ENCODE results near the gene PSMB11.

PSMB11 gene

DNA sequence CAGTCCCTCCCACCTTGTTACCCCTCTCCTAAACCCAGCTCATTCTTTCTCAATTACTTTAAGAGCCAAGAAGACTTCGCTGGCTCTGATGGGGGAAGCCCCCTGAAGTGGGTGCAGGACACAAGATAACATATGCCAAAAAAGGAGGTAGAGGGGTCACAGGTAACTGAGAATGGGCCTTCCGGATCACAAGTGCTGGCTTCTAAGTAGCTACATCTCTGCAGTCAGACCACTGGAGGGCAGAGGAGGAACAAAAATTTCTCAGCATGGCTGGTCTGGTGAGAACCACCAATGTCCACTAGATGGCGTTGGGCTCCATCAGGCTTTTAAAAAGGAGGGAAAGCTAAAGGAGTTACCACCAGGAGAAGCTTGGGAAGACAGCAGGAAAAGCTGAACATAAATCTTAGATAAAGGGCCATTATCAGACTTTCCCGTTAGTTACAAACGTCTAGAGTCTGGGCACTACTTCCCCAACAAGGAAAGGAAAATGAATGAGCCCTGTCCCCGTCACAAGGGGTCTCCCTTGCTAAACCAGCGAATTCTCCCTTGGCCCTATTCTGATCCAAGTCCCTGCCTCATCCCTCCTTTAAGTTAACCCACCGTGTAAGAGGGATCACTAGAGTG, 26.9 kb downstream of the PSMB11 start:
- FAIRE-seq: peak; percentile 77
- DNase-seq (ENCODE audit: insufficient read length): peak; percentile 77
- TF ChIP-seq TAF1 (IDR thresholded peaks at IDR 0.05; ENCODE audit: borderline replicate concordance, low read depth, low read length) (no peak), POLR2AphosphoS5 (IDR thresholded peaks at IDR 0.05; ENCODE audit: low read depth, low read length) (no peak), POLR2A (IDR thresholded peaks at IDR 0.05; ENCODE audit: low read depth, low read length) (no peak)

DNA sequence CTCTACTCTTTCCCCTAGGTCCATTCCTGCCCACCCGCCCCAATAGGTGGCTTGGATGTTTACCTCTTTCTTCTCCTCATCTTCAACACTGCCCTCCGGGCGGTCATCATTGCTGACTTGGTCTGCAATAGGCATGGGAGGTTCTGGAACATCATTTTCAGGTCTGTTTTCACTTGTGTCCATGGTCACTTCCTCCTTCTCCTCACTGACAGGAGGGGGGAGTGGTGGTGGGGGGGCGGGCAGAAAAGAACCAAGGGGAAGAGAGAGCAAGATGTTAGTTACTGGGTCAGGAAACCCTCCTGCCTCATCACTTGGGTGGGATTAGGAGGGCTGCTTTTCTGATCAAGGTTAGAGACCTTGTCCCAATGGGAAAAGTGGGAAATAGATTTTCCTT, 27.4 kb downstream of the PSMB11 start:
- no peak for TF ChIP-seq POLR2AphosphoS5 (IDR thresholded peaks at IDR 0.05; ENCODE audit: low read depth, low read length)
- no peak for TF ChIP-seq TAF1 (IDR thresholded peaks at IDR 0.05; ENCODE audit: borderline replicate concordance, low read depth, low read length)
- TF ChIP-seq POLR2A (IDR thresholded peaks at IDR 0.05; ENCODE audit: low read depth, low read length): no peak
- no peak for FAIRE-seq

DNA sequence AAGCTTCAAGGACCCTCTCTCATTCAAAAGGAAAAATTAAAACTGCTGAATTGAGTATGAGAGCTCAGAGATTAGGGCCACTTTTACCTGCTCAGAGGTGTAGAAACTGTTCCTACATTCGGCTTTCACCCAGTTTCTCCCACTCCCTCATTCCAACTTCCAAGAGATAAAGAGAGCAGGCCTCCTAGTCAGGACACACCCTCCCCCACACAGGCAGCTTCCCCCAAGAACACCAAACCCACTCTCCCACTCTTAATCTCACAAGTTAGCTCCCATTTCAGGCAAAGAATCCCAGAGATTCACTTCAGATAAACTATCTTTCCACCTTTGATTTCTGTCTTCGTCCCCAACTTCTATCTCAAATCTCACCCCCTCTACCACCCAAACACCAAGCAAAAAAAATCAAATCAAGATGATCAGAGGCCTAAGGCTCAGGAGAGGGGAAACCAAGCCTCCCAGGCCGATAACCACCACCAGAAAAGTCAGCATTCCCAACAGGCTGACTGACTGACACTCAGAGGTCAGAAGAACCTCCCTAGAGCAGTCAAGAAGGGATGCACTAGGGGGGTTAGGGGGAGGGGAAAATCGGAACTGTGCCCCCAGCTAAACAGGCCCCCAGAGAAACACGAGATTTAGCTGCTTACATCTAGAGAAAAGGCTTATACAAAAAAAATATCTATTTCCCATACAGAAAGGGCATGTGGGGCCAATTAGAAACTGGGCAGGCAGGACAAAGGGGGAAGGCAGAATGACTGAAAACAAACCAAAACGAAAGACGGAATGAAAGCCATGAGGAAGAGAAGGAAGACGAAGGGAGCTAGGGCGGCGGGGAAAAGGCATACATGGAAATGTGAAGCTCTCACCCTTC, 28.5 kb downstream of the PSMB11 start:
- no peak for TF ChIP-seq POLR2A (IDR thresholded peaks at IDR 0.05; ENCODE audit: low read depth, low read length)
- no peak for TF ChIP-seq TAF1 (IDR thresholded peaks at IDR 0.05; ENCODE audit: borderline replicate concordance, low read depth, low read length)
- no peak for TF ChIP-seq POLR2AphosphoS5 (IDR thresholded peaks at IDR 0.05; ENCODE audit: low read depth, low read length)
- DNase-seq (ENCODE audit: insufficient read length) (no peak), FAIRE-seq (no peak)

More for the DNA sequence above, 27.4 kb downstream of the PSMB11 start:
- DNase-seq (ENCODE audit: insufficient read length): no peak

DNA sequence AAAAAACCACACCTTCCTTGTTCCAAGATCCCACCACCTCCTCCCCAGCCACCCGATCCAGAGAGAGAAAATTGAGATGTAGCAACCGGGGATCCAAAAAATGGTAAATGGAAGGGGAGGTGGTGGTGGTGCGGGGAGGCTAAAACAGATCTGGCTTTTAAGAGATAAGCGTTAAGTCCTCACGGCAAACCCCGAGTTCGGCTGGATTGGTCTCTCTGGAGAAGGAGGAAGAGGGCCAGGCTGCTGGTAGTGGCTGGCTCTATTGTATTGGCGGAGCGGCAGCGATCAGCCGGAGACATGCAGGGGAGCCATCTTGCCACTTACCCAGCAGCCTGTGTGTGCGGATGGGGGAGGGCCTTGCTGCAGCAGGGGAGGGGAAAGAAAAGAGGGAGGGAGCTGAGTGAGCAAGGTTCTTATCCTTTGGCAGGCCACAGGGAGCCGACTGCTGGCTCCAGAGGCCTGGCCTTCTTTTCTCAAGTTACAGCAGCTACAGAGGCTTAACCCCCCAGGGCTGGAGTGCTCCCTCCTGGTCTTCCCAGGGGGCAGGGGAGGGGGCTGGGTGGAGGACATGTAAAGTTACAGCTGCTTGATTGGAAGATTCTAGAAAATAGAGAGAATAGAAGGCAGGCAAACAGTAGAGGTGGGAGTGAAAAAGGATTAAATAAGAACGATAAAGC, 29.4 kb downstream of the PSMB11 start:
- TF ChIP-seq POLR2AphosphoS5 (IDR thresholded peaks at IDR 0.05; ENCODE audit: low read depth, low read length): peak; percentile 95
- TF ChIP-seq TAF1 (IDR thresholded peaks at IDR 0.05; ENCODE audit: borderline replicate concordance, low read depth, low read length): peak; percentile 92
- TF ChIP-seq POLR2A (IDR thresholded peaks at IDR 0.05; ENCODE audit: low read depth, low read length): peak; percentile 92
- peak; percentile 78 for FAIRE-seq
- peak; percentile 86 for DNase-seq (ENCODE audit: insufficient read length)

DNA sequence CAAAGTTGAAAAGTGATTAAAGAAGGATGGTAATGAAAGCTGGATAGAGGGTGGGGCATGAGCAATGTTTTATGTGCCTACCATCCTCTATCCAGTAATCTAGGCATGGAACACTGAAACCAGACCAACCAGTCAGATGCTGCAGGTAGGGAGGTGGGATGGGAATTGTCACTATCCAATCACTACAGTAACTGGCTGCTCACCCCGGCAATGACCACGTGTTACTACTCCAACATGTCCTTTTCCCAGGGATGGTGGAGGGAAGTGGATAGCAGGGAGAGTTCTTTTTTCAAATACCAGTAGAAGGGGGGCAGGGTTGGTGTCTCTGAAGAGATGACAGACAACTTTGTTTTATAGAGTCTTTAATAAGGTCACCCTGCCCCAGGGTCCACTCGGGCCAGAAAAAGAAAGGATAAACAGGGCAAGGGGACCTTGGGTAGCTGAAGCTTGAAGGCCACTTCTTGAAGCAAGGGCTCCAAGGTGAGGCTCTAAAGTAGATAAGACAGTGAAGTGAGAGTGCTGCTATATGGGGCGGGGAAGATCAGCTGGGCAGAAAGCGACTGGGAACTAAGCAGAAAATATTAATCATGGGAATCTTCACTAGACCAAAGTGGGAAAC, 30.0 kb downstream of the PSMB11 start:
- no peak for FAIRE-seq
- DNase-seq (ENCODE audit: insufficient read length): no peak
- TF ChIP-seq TAF1 (IDR thresholded peaks at IDR 0.05; ENCODE audit: borderline replicate concordance, low read depth, low read length) (no peak), POLR2A (IDR thresholded peaks at IDR 0.05; ENCODE audit: low read depth, low read length) (no peak), POLR2AphosphoS5 (IDR thresholded peaks at IDR 0.05; ENCODE audit: low read depth, low read length) (no peak)

DNA sequence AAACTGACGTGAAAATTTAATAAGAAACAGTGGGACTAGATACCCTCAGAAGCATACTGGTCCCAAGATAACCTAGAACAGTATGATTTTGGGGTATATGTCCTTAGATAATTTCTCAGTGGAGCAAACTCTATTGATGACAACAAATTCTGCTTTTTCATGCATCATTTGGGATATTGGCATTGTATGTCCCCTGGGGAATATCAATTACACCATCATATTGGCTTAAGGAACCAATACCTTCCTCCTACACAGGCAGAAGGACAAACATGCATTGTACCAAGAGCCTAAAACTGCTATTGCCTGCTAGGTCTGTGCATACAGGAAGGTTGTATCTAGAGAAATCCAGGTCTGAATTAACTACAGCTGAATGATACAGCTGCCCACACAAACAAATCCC, 32.9 kb downstream of the PSMB11 start:
- FAIRE-seq (no peak), DNase-seq (ENCODE audit: insufficient read length) (no peak)
- no peak for TF ChIP-seq TAF1 (IDR thresholded peaks at IDR 0.05; ENCODE audit: borderline replicate concordance, low read depth, low read length)
- no peak for TF ChIP-seq POLR2AphosphoS5 (IDR thresholded peaks at IDR 0.05; ENCODE audit: low read depth, low read length)
- no peak for TF ChIP-seq POLR2A (IDR thresholded peaks at IDR 0.05; ENCODE audit: low read depth, low read length)

DNA sequence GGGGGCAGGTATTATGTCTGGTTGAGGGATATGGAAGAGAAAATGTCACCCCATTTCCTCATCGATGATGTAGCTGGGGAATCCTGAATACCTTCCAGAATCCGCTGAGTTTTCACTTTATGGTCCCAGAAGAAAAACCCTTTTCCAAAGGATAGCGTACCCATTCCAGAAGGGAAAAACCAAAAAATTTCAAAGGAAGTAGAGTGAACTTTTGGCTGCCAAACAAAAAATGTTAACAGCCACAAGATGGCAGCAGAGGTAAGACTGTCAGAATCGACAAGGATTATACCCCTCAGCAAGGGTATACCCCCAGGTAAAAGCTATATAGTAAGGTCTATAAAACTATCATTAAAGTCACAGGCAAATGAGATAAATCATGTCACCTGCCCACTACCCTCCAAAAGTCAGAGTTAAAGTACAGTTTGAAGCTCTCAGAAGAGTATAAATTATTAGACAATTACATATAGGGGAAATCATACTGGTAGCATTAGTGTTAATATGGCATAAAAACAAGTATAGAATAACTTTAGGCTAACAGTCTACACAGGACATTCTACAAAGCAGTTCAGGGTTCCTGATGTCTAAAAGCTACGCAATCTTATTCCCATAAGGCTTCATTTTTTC, 34.9 kb downstream of the PSMB11 start:
- FAIRE-seq: no peak
- no peak for DNase-seq (ENCODE audit: insufficient read length)
- TF ChIP-seq TAF1 (IDR thresholded peaks at IDR 0.05; ENCODE audit: borderline replicate concordance, low read depth, low read length) (no peak), POLR2A (IDR thresholded peaks at IDR 0.05; ENCODE audit: low read depth, low read length) (no peak), POLR2AphosphoS5 (IDR thresholded peaks at IDR 0.05; ENCODE audit: low read depth, low read length) (no peak)

DNA sequence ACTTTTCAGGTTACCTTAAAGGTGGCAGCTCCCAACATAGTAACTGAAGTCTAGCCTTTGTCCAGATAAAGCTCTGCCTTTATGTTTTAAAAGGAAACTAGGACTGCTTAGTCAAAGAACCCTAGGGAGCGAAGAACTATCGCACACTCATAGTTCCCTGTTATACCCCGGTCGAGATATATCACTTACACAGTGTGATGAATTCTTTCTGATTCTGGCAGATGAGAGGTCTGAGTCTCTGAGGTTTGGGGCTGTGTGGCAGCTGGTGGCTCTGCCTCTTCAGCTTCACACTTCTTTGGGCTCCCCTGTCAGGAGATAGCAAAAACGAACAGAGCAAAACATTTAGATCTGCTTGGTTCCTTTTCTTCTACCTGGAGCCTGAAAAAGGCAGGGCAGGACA, 36.0 kb downstream of the PSMB11 start:
- TF ChIP-seq POLR2AphosphoS5 (IDR thresholded peaks at IDR 0.05; ENCODE audit: low read depth, low read length) (no peak), TAF1 (IDR thresholded peaks at IDR 0.05; ENCODE audit: borderline replicate concordance, low read depth, low read length) (no peak), POLR2A (IDR thresholded peaks at IDR 0.05; ENCODE audit: low read depth, low read length) (no peak)
- DNase-seq (ENCODE audit: insufficient read length): no peak
- no peak for FAIRE-seq

DNA sequence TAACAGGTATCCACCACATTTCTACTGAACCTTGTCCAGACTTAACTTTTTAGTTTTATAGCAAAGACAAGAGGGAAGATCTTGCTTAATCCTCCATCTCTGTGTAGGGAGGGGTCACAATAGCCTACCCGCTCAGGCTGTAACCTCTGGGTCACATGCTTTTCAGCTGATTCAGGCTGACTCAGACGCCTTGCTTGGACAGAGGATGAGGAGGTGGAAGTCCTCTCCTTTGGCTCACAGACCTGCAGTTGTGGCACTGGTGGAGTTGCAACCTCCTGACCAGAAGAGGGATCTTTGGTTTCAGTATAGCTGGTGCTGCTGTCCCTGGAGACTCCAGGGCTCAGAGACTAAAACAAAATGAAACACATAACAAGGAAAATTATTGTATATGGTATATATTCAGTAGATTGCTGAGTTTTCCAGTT, 36.7 kb downstream of the PSMB11 start:
- TF ChIP-seq POLR2A (IDR thresholded peaks at IDR 0.05; ENCODE audit: low read depth, low read length): no peak
- no peak for TF ChIP-seq TAF1 (IDR thresholded peaks at IDR 0.05; ENCODE audit: borderline replicate concordance, low read depth, low read length)
- no peak for TF ChIP-seq POLR2AphosphoS5 (IDR thresholded peaks at IDR 0.05; ENCODE audit: low read depth, low read length)
- DNase-seq (ENCODE audit: insufficient read length): no peak
- FAIRE-seq: no peak

DNA sequence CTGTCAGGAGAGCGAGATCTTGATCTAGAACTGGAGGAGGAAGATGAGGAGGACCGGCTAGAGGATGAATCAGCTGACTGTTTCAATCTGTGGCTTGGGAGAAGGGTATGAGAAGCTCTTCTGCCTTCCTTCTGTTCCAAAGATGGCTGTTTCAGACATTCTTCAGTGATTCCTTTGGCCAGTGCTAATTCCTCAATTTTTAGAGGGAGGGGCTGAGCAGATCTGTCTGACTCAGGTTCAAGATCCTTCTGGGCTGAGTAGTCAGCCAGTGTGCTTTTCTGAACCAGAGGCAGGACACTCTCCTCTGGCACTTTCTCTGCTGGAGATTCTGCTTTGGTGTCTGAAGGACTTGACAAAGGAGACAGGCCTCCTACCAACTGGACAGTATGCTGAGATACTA, 37.7 kb downstream of the PSMB11 start:
- no peak for FAIRE-seq
- no peak for DNase-seq (ENCODE audit: insufficient read length)
- TF ChIP-seq POLR2AphosphoS5 (IDR thresholded peaks at IDR 0.05; ENCODE audit: low read depth, low read length): no peak
- TF ChIP-seq TAF1 (IDR thresholded peaks at IDR 0.05; ENCODE audit: borderline replicate concordance, low read depth, low read length): no peak
- no peak for TF ChIP-seq POLR2A (IDR thresholded peaks at IDR 0.05; ENCODE audit: low read depth, low read length)

DNA sequence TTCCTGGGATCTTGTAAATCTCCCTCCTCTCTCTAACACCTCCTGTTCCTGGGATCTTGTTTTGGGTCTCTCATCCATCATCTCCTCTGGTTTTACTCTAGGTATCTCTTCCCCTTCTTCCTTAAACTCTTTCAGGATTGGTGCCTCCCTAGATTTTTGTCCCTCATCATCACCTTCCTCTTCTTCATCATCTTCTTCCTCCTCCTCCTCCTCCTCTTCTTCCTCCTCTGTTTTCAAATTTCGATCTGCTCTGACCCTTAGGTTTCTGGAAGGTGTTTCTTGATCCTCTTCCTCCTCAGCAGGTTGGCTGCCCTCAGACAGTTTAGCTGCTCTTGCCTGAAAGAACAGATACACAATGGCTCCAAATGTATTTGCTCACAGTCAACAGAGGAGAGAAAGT, 38.5 kb downstream of the PSMB11 start:
- DNase-seq (ENCODE audit: insufficient read length): no peak
- no peak for TF ChIP-seq POLR2AphosphoS5 (IDR thresholded peaks at IDR 0.05; ENCODE audit: low read depth, low read length)
- FAIRE-seq: no peak

Data from GM12892 (cell line).